Thoracic aorta (tissue), 2 donors: Measurements from ENCODE around the gene TRIP10. TPM values are rescaled to one million over a fixed set of nuclear protein-coding genes. Genes with fewer than 3 reads are reported as not detected.

Source experiments
- ATAC-seq: fragments of 150-250 bp; one replicate; pipeline ENCODE4 v1.8.0; 2017; ENCODE audit warnings: low read depth; ENCODE audit not compliant: insufficient number of reproducible peaks, low FRiP score
- DNase-seq: peaks from one replicate; pipeline ENCODE4 v3.0.0-alpha.2; 2020; ENCODE audit warnings: low spot score
- H3K27ac ChIP-seq, 2 donors: fragments of 200-600 bp; sonication (generic); 1 replicate in 1 of 2; 2 replicates in 1 of 2; pipeline ENCODE4 v1.5.1; 2016; ENCODE audit warnings: mild to moderate bottlenecking in 2 of 2, moderate library complexity in 2 of 2
- H3K27me3 ChIP-seq: fragments of 200-600 bp; sonication (generic); replicated peaks from 2 replicates; pipeline ENCODE4 v1.6.0; 2016; ENCODE audit warnings: mild to moderate bottlenecking; ENCODE audit not compliant: insufficient read depth
- H3K36me3 ChIP-seq: fragments of 200-600 bp; sonication (generic); one replicate; pipeline ENCODE4 v1.5.1; 2016
- H3K4me1 ChIP-seq, 2 donors: fragments of 200-600 bp; sonication (generic); 1 replicate in 1 of 2; 2 replicates in 1 of 2; pipeline versions ENCODE4 v1.5.1 to v1.6.0; 2016; ENCODE audit warnings: low read depth in 2 of 2, mild to moderate bottlenecking in 1 of 2; ENCODE audit not compliant: control insufficient read depth in 1 of 2
- H3K4me3 ChIP-seq: fragments of 200-600 bp; sonication (generic); 2 replicates; pipeline ENCODE4 v1.5.1; 2016; ENCODE audit warnings: mild to moderate bottlenecking
- H3K9me3 ChIP-seq: fragments of 200-600 bp; sonication (generic); 2 replicates; pipeline ENCODE4 v1.5.1; 2016
- total RNA-seq, 2 donors: library from RNA; depleted of rRNA; stranded (reverse); fragments of >200 nt; gene quantifications; one replicate each; pipeline versions ENCODE4 v1.1.0 to v1.2.3, GENCODE V29; 2016
- TF ChIP-seq, protein P1 (sequence below): fragments of 200-600 bp; sonication (generic); IDR thresholded peaks from one replicate; pipeline ENCODE4 v1.5.1; 2019; ENCODE audit warnings: antibody characterized with exemption

The TRIP10 gene
- total RNA-seq, 2 donors from 2014 or later, result 98.2 to 105 TPM

- H3K4me1 ChIP-seq, result peaks cover 8 to 21% of the 10 kb centered on the region in 2 donors
- H3K9me3 ChIP-seq, result no peaks in the 10 kb centered on the region
- H3K36me3 ChIP-seq, result peaks cover 13% of the 10 kb centered on the region
- no peaks in the 10 kb centered on the region for H3K27me3 ChIP-seq
- TF ChIP-seq, protein P1, sequence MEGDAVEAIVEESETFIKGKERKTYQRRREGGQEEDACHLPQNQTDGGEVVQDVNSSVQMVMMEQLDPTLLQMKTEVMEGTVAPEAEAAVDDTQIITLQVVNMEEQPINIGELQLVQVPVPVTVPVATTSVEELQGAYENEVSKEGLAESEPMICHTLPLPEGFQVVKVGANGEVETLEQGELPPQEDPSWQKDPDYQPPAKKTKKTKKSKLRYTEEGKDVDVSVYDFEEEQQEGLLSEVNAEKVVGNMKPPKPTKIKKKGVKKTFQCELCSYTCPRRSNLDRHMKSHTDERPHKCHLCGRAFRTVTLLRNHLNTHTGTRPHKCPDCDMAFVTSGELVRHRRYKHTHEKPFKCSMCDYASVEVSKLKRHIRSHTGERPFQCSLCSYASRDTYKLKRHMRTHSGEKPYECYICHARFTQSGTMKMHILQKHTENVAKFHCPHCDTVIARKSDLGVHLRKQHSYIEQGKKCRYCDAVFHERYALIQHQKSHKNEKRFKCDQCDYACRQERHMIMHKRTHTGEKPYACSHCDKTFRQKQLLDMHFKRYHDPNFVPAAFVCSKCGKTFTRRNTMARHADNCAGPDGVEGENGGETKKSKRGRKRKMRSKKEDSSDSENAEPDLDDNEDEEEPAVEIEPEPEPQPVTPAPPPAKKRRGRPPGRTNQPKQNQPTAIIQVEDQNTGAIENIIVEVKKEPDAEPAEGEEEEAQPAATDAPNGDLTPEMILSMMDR, result no peak
- no peak for DNase-seq
- ATAC-seq, result no peak
- no peak overlapping the region for H3K27ac ChIP-seq
- H3K4me3 ChIP-seq, result no peak overlapping the region
These were observed 6.6 kb upstream of the TRIP10 start for GRCh38 chr19:6732803-6733337.

DNA sequence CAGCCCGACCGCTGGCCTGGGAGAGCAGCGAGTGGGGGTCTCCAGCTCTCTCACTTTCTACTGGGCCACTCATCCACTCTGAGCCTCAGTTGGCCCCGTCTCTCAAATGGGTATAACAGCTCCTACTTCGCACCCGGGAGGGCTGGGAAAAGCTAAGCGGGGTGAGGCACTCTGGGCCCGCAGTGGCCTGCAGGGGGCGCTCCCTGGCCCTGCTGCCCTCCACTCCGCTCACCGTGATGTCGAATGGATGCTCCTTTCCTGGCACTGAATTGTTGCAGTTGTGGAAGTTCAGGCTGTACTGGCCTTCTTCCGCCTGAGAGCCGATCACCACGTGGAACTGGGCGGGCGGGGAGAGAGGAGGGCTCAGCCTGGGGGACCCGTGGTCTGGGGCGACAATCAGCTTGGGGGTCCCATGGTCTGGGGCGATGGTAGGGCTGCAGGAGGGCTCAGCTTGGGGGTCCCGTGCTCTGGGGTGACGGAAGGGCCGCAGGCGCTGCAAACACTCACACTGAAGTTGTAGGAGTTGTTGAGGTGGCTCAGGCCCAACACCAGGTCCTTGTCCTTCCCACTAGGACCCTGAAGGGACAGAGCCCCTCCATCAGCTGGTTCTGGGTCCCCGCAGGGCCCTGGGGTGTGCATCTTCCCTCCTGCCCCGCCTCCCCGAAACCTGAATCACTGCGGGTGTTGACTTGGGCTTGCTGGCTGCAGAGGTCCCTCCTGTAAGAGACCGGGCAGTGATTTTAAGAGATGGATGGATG, 6.0 kb upstream of the TRIP10 start:
- ATAC-seq (no peak), DNase-seq (no peak)
- TF ChIP-seq, protein P1, result no peak
- no peaks in the 10 kb centered on the region for H3K27me3 ChIP-seq
- H3K27ac ChIP-seq, result no peak overlapping the region
- H3K4me1 ChIP-seq, result peaks cover 14 to 27% of the 10 kb centered on the region in 2 donors
- H3K36me3 ChIP-seq, result peaks cover 13% of the 10 kb centered on the region
- no peak overlapping the region for H3K4me3 ChIP-seq
- H3K9me3 ChIP-seq, result no peaks in the 10 kb centered on the region

DNA sequence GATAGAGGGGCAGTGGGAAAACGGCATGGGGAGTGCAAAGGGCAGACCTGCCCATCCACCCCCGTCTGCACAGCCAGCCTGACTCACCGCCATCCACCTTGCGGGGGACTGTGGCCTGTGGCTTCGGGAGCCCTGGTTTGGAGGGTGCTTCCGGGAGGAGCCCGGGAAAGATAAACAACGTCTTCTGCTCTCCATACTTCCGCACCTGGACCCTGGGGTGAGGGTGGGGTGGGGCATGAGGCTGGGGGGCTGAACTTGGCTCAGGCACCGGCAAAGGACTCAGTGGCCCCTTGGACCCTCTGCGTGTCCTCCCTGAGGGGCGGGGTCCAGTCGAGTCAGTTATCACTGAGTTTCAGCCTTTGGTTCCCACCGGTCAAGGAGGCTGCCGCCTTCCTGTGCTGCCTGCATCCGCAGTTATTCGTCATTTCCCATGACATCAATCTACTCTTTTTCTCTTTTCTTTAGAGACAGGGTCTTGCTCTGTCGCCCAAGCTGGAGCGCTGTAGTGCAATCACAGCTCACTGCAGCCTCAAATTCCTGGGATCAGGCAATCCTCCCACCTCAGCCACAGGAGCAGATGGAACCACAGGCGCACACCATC, 5.3 kb upstream of the TRIP10 start:
- Histone ChIP-seq H3K9me3 (no peaks in the 10 kb centered on the region), H3K36me3 (peaks cover 13% of the 10 kb centered on the region), H3K4me3 (no peak overlapping the region), H3K27me3 (no peaks in the 10 kb centered on the region), H3K27ac (no peak overlapping the region), H3K4me1 (peaks cover 21 to 34% of the 10 kb centered on the region in 2 donors)
- TF ChIP-seq, protein P1, result no peak
- ATAC-seq (no peak), DNase-seq (no peak)

- TF ChIP-seq, protein P1, result no peak
- Histone ChIP-seq H3K4me3 (no peak overlapping the region), H3K27ac (no peak overlapping the region), H3K4me1 (peaks cover 21 to 34% of the 10 kb centered on the region in 2 donors), H3K36me3 (peaks cover 13% of the 10 kb centered on the region), H3K27me3 (no peaks in the 10 kb centered on the region), H3K9me3 (no peaks in the 10 kb centered on the region)
- ATAC-seq (no peak), DNase-seq (no peak)
These were observed 4.1 kb upstream of the TRIP10 start for GRCh38 chr19:6735181-6735911.
